ENCODE data around the gene DNMT3B. TPM values are rescaled to one million over a fixed set of nuclear protein-coding genes. Genes with fewer than 3 reads are reported as not detected.

Gene DNMT3B
- total and polyA plus RNA-seq, 3 donors from 2014 or later, result 8.1 to 22.0 (median 20.6) TPM

- Histone ChIP-seq H3K36me3 (ENCODE audit: low read depth, missing control alignments) (no peaks in the 10 kb centered on the region), H3K4me3 (no peak overlapping the region), H3K9me3 (no peaks in the 10 kb centered on the region), H3K27me3 (no peaks in the 10 kb centered on the region), H3K4me1 (peaks cover 16% of the 10 kb centered on the region), H3K27ac (no peak overlapping the region)
- intact Hi-C loops (cut with DNase I; ENCODE audit: low total_unique reads), result no loop called here
- TF ChIP-seq POLR2A (IDR thresholded peaks at IDR 0.05), result no peak
- no peak for TF ChIP-seq CTCF (IDR thresholded peaks at IDR 0.05)
- no peak for DNase-seq
These were observed 72.8 kb downstream of the DNMT3B start for GRCh38 chr20:32834972-32835371.

GRCh38 chr20:32837157-32837556, 75.0 kb downstream of the DNMT3B start:
- TF ChIP-seq CTCF (IDR thresholded peaks at IDR 0.05), result no peak
- TF ChIP-seq POLR2A (IDR thresholded peaks at IDR 0.05), result no peak
- 71 to 95% methylated on average over 1 of the region's 1 CpG for WGBS, 2 donors
- intact Hi-C loops (cut with DNase I; ENCODE audit: low total_unique reads), result no loop called here

GRCh38 chr20:32839227-32839981, 77.2 kb downstream of the DNMT3B start:
- no peaks in the 10 kb centered on the region for H3K9me3 ChIP-seq
- TF ChIP-seq POLR2A (IDR thresholded peaks at IDR 0.05) (no peak), CTCF (IDR thresholded peaks at IDR 0.05) (no peak)
- no peaks in the 10 kb centered on the region for H3K4me1 ChIP-seq
- no peaks in the 10 kb centered on the region for H3K27me3 ChIP-seq
- DNase-seq, result no peak
- WGBS, 2 donors, result 88 to 91% methylated on average over 17 of the region's 17 CpGs
- no peak overlapping the region for H3K27ac ChIP-seq
- intact Hi-C loops (cut with DNase I; ENCODE audit: low total_unique reads), result no loop called here
- no peak overlapping the region for H3K4me3 ChIP-seq
- no peaks in the 10 kb centered on the region for H3K36me3 ChIP-seq (ENCODE audit: low read depth, missing control alignments)

More at GRCh38 chr20:32837157-32837556, 75.0 kb downstream of the DNMT3B start:
- no peak for DNase-seq
- H3K9me3 ChIP-seq, result no peaks in the 10 kb centered on the region
- no peak overlapping the region for H3K4me3 ChIP-seq
- no peaks in the 10 kb centered on the region for H3K27me3 ChIP-seq
- no peaks in the 10 kb centered on the region for H3K36me3 ChIP-seq (ENCODE audit: low read depth, missing control alignments)
- peaks cover 12% of the 10 kb centered on the region for H3K4me1 ChIP-seq
- no peak overlapping the region for H3K27ac ChIP-seq

GRCh38 chr20:32839982-32840285, 77.7 kb downstream of the DNMT3B start:
- no peaks in the 10 kb centered on the region for H3K4me1 ChIP-seq
- no peak for DNase-seq
- H3K9me3 ChIP-seq, result no peaks in the 10 kb centered on the region
- H3K36me3 ChIP-seq (ENCODE audit: low read depth, missing control alignments), result no peaks in the 10 kb centered on the region
- intact Hi-C loops (cut with DNase I; ENCODE audit: low total_unique reads), result no loop called here
- 79 to 81% methylated on average over 4 of the region's 4 CpGs for WGBS, 2 donors
- TF ChIP-seq CTCF (IDR thresholded peaks at IDR 0.05), result no peak
- TF ChIP-seq POLR2A (IDR thresholded peaks at IDR 0.05), result no peak
- H3K27ac ChIP-seq, result no peak overlapping the region
- H3K4me3 ChIP-seq, result no peak overlapping the region
- no peaks in the 10 kb centered on the region for H3K27me3 ChIP-seq

GRCh38 chr20:32841174-32841573, 79.0 kb downstream of the DNMT3B start:
- H3K27me3 ChIP-seq, result no peaks in the 10 kb centered on the region
- H3K27ac ChIP-seq, result no peak overlapping the region
- 74 to 75% methylated on average over 9 of the region's 9 CpGs for WGBS, 2 donors
- TF ChIP-seq POLR2A (IDR thresholded peaks at IDR 0.05) (no peak), CTCF (IDR thresholded peaks at IDR 0.05) (no peak)
- DNase-seq, result no peak
- intact Hi-C loops (cut with DNase I; ENCODE audit: low total_unique reads), result no loop called here
- H3K4me1 ChIP-seq, result no peaks in the 10 kb centered on the region
- H3K9me3 ChIP-seq, result no peaks in the 10 kb centered on the region
- no peaks in the 10 kb centered on the region for H3K36me3 ChIP-seq (ENCODE audit: low read depth, missing control alignments)
- H3K4me3 ChIP-seq, result no peak overlapping the region
